ENCODE data around the gene ZNF358. TPM values are rescaled to one million over a fixed set of nuclear protein-coding genes. Genes with fewer than 3 reads are reported as not detected.
A peak's percentile ranks its signal among the peaks of the same experiment; 100 is the strongest.

The ZNF358 gene
- polyA plus RNA-seq, 4 donors: 43.1 to 69.6 (median 43.7) TPM

DNA sequence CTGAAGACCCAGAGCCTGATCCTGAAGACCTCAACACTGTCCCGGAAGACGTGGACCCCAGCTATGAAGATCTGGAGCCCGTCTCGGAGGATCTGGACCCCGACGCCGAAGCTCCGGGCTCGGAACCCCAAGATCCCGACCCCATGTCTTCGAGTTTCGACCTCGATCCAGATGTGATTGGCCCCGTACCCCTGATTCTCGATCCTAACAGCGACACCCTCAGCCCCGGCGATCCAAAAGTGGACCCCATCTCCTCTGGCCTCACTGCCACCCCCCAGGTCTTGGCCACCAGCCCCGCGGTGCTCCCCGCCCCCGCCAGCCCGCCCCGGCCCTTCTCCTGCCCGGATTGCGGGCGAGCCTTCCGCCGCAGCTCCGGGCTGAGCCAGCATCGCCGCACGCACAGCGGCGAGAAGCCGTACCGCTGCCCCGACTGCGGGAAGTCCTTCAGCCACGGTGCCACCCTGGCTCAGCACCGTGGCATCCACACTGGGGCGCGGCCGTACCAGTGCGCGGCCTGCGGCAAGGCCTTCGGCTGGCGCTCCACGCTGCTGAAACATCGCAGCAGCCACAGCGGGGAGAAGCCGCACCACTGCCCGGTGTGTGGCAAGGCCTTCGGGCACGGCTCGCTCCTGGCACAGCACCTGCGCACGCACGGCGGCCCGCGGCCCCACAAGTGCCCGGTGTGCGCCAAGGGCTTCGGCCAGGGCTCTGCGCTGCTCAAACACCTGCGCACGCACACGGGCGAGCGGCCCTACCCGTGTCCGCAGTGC is 3.6 kb downstream of the ZNF358 start:
- no peak for DNase-seq (ENCODE audit: low read depth in 4 of 4, low spot score in 3 of 4)

DNA sequence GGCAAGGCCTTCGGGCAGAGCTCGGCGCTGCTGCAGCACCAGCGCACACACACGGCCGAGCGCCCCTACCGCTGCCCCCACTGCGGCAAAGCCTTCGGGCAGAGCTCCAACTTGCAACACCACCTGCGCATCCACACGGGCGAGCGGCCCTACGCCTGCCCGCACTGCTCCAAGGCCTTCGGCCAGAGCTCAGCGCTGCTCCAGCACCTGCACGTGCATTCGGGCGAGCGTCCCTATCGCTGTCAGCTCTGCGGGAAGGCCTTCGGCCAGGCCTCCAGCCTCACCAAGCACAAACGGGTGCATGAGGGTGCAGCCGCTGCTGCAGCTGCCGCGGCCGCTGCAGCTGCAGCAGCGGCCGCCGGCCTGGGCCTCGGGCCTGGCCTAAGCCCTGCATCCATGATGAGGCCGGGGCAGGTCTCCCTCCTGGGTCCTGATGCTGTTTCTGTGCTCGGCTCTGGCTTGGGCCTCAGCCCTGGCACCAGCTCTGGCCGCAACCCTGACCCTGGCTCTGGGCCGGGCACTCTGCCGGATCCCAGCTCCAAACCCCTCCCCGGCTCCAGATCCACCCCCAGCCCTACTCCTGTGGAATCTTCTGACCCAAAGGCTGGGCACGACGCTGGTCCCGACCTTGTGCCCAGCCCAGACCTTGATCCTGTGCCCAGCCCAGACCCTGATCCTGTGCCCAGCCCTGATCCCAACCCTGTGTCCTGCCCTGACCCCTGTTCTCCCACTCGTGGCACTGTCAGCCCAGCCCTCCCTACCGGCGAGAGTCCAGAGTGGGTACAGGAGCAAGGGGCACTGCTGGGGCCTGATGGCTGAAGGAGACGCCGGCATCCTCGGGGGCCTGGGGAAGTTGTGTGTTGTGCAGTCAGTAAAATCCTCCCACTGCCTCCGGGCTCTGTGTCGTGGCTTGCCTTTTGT is 4.5 kb downstream of the ZNF358 start:
- no peak for DNase-seq (ENCODE audit: low read depth in 4 of 4, low spot score in 3 of 4)

DNA sequence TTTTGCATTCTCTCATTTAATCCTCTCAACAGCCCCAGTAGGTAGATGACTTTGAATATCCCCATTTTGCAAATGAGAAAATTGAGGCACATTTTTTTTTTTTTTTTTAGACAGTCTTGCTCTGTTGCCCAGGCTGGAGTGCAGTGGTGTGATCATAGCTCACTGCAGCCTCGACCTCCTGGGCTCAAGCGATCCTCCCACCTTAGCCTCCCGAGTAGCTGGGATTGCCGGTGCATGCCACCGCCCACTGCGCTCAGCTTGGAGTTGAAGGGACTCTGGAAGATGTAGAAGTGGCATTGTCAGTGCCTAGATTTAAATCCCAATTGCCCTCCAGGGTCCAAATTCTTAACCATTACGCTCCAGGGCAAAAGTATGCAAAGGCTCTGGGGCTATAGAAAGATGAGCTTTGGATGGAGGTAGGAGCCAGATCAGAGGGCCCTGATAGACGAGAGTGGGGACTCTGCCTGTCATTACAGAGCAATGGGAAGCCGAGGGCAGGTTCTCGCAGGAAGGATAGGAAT is 5.7 kb downstream of the ZNF358 start:
- DNase-seq (ENCODE audit: low read depth in 4 of 4, low spot score in 3 of 4): no peak

DNA sequence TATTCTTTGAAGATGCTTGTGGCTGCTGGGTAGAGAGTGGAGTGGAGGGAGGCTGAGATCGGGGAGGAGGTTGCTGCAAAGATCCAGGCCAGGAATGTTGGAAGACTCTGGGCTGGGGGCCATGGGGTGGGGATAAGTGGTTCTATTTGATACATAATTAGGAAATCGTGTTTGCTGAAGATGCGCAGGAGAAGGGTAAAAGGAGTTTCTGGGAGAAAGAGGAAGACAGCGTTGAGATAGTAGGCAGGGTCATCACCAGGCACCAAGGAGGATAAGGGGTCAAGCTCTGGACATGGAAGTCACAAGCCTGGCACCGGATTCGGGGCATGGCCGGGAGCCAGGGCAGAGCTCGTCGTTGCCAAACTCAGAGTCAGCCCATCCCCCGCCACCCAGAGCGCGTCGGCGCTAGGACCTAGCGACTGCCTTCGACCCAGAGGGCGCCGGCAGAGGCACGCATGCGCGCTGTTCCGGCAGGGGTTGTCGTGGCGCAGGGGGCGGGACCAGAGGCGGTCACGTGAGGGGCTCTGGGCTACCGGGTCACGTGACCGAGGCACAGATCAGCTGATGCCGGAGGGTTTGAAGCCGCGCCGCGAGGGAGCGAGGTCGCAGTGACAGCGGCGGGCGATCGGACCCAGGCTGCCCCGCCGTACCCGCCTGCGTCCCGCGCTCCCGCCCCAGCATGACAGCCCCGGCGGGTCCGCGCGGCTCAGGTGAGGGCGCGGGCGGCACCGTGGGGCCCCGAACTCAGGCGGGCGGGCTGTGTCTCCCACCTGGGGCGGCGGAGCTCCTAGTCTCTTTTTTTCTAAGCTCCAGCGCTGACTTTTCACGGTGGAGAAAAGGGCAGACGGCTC is 6.4 kb downstream of the ZNF358 start, which contains the start of gene MCOLN1:
Gene MCOLN1 (plus strand): TSS at position 553 of the 851 bp plus-strand sequence. CDS start 127 bp downstream, at position 680.
- peak; percentile 92 to 98 (median 94) for DNase-seq (ENCODE audit: low read depth in 4 of 4, low spot score in 3 of 4)

DNA sequence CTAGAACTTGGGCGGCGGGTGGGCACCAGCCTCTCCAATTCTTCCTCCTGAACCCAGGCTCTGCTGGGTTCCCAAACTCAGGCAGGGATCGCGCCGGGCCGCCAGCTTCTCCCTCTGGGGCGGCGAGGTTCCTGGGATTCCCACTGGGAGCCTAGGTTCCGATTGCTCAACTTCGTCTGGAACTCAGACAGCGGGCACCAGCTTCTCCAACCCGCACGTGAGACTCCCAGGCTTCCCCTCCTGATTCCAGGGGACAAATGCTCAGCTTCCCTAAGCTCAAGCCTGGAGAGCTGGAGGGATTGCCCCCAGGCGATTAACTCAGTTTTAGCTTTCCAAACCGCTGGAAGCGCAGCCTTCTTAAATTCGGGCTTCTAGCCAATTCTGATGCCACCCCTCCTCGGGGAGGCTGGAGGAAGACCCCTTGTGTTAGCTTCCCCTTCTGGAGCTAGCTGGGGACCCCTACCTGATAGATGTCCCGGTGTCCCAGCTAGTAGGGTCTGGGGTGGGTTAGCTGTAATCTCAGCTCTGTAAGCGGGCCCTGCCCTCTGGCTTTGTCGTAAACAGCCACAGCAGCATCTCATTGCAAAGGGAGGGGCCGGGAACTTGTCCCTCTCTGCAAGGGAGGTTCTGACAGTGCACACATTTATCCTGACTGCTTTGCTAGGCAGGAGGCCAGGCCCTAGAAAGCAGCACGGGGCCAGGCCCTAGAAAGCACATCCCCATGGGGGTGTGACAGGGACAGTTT is 7.2 kb downstream of the ZNF358 start:
- DNase-seq (ENCODE audit: low read depth in 4 of 4, low spot score in 3 of 4): no peak

DNA sequence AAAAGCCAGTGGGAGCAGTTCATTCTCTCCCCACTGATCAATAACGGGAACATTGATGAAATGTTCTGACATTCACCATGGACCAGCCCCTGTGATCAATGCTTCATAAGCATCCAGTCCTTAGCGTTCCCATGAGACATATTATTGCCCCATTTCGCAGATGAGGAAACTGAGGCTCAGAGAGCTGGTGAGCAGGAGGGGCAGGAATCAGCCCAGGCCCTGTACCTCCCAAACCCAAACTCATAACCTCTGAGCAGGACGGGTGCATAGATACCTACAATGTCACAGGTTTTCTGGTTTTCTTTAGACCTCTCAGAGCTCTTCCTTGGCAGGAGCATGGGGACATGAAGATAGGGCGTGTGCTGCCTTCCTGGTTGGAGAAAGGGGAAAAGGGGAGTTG is 8.6 kb downstream of the ZNF358 start:
- no peak for DNase-seq (ENCODE audit: low read depth in 4 of 4, low spot score in 3 of 4)

GRCh38 chr19:7524992-7525739 is 9.3 kb downstream of the ZNF358 start:
- DNase-seq (ENCODE audit: low read depth in 4 of 4, low spot score in 3 of 4): no peak

DNA sequence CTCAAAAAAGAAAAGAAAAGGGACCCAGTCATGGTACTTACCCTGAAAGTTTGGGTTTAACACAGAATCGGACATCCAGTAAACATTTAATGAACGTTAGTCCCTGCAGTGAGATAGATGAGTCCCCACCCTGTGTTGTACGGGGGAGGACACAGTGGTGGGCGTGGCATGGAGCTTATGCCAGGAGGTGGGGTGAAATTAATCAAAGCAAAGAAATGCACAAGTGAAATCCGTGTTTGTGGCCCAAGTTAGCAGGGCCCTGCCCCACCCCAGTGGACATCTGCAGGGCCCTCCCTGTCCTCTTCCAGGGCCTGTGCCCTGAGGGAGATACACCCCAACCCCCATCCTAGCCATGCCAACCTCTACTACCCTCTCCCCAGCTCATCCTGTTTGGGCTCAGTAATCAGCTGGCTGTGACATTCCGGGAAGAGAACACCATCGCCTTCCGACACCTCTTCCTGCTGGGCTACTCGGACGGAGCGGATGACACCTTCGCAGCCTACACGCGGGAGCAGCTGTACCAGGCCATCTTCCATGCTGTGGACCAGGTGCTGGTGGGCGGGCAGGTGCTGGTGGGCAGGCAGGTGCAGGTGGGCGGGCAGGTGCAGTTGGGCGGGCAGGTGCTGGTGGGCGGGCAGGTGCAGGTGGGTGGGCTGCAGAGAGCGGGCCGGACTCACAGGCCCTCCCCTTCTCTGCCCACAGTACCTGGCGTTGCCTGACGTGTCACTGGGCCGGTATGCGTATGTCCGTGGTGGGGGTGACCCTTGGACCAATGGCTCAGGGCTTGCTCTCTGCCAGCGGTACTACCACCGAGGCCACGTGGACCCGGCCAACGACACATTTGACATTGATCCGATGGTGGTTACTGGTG is 10.4 kb downstream of the ZNF358 start:
- DNase-seq (ENCODE audit: low read depth in 4 of 4, low spot score in 3 of 4): no peak

DNA sequence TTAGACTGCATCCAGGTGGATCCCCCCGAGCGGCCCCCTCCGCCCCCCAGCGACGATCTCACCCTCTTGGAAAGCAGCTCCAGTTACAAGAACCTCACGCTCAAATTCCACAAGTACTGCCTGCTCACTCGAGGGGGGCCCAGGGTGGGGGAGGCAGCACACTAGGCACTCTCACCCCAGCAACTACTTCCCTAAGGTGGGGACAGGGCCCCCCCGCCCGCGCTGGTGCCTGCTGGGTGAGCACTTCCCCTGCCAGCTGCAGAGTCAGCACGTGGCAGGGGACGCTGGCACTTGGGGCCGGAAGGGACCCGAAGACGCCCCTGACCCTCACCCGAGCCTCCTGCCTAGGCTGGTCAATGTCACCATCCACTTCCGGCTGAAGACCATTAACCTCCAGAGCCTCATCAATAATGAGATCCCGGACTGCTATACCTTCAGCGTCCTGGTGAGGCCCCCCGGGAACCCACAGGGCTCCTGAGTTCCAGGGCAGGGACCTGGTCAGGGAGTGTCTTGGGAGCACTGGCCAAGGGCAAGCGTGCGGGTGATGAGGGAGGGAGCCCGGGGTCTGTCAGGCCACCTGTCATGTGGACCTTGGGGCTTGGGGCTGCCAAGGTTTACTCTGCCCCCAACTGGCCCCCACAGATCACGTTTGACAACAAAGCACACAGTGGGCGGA is 11.8 kb downstream of the ZNF358 start:
- no peak for DNase-seq (ENCODE audit: low read depth in 4 of 4, low spot score in 3 of 4)

GRCh38 chr19:7528192-7528519 is 12.3 kb downstream of the ZNF358 start:
- DNase-seq (ENCODE audit: low read depth in 4 of 4, low spot score in 3 of 4): no peak

GRCh38 chr19:7528522-7529245 is 12.8 kb downstream of the ZNF358 start:
- no peak for DNase-seq (ENCODE audit: low read depth in 4 of 4, low spot score in 3 of 4)

- DNase-seq (ENCODE audit: low read depth in 4 of 4, low spot score in 3 of 4): no peak
Measured at GRCh38 chr19:7529246-7529600, 13.3 kb downstream of the ZNF358 start.

GRCh38 chr19:7529610-7530490 is 13.9 kb downstream of the ZNF358 start:
- no peak for DNase-seq (ENCODE audit: low read depth in 4 of 4, low spot score in 3 of 4)

DNA sequence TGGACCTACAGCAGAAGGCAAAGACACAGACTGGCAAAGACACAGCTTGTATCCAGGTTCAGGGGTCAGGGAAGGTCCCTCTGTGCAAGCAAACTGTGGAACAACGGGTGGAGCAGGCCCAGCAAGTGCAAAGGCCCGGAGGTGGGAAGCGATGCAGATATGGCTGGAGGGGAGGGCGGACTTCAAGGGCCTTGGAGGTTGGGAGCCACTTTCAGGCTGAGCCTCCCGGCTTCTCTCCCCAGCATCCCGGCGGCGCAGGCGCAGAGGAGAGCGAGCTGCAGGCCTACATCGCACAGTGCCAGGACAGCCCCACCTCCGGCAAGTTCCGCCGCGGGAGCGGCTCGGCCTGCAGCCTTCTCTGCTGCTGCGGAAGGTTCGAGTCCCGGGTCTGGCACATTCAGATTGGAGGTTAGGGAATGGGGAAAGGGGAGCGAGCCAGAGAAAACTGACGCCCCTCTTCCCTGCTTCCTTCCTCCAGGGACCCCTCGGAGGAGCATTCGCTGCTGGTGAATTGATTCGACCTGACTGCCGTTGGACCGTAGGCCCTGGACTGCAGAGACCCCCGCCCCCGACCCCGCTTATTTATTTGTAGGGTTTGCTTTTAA is 17.5 kb downstream of the ZNF358 start:
- no peak for DNase-seq (ENCODE audit: low read depth in 4 of 4, low spot score in 3 of 4)

GRCh38 chr19:7533925-7534480 is 18.1 kb downstream of the ZNF358 start:
- DNase-seq (ENCODE audit: low read depth in 4 of 4, low spot score in 3 of 4): peak; percentile 80 to 84 (median 80)

Measured in right renal pelvis (tissue), 4 donors.